ENCODE results near the gene B3GAT2.

B3GAT2 gene

GRCh38 chr6:70956451-70957283, at the start of gene B3GAT2:
Gene B3GAT2 (minus strand): TSS chr6:70957060. CDS start chr6:70956429, 631 bp downstream.
- Histone ChIP-seq H3K36me3 (ENCODE audit: control insufficient read depth in 2 of 2, insufficient read depth in 2 of 2, low read length in 2 of 2) (no peaks in the 10 kb centered on the region), H3K4me3 (ENCODE audit: low read length in 2 of 2) (peak within 1 kb of the TSS; percentile 66 to 74), H3K27ac (ENCODE audit: low read length) (no peak within 1 kb of the TSS), H3K4me1 (ENCODE audit: control insufficient read depth, insufficient read depth, low read length) (peaks cover 17% of the 10 kb centered on the region), H3K9ac (ENCODE audit: low read length in 2 of 2) (no peak within 1 kb of the TSS), H3K27me3 (ENCODE audit: control insufficient read depth in 1 of 2, insufficient read depth in 2 of 2, low read length in 2 of 2) (peaks cover 14 to 34% of the 10 kb centered on the region in 2 donors), H3K9me3 (ENCODE audit: control insufficient read depth in 2 of 2, low read length in 2 of 2) (no peaks in the 10 kb centered on the region)

- Histone ChIP-seq H3K36me3 (ENCODE audit: control insufficient read depth in 2 of 2, insufficient read depth in 2 of 2, low read length in 2 of 2) (no peaks in the 10 kb centered on the region), H3K27me3 (ENCODE audit: control insufficient read depth in 1 of 2, insufficient read depth in 2 of 2, low read length in 2 of 2) (no peaks in the 10 kb centered on the region), H3K9me3 (ENCODE audit: control insufficient read depth in 2 of 2, low read length in 2 of 2) (no peaks in the 10 kb centered on the region), H3K4me1 (ENCODE audit: control insufficient read depth, insufficient read depth, low read length) (no peaks in the 10 kb centered on the region), H3K27ac (ENCODE audit: low read length) (no peak overlapping the region), H3K4me3 (ENCODE audit: low read length in 2 of 2) (no peak overlapping the region), H3K9ac (ENCODE audit: low read length in 2 of 2) (no peak overlapping the region)
Observed at GRCh38 chr6:70998148-70998547, 41.3 kb upstream of the B3GAT2 start.

DNA sequence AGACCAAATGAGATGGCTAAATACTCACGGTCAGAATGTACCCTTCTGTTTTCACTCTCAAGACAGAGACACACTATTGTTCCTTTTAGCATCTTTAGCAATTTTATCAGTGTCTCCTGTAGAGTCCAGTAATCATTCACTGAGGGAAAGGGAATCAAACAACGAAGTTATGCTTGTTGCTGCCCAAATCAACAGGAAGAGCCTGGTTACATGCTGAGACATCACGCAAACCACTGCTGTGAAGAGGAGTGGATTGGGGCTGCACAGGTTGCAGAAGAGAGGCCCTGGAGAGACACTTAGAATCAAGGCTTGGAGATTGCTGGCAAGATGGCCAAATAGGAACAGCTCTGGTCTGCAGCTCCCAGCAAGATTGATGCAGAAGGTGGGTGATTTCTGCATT, 40.5 kb upstream of the B3GAT2 start:
- no peak overlapping the region for H3K9ac ChIP-seq (ENCODE audit: low read length in 2 of 2)
- no peaks in the 10 kb centered on the region for H3K27me3 ChIP-seq (ENCODE audit: control insufficient read depth in 1 of 2, insufficient read depth in 2 of 2, low read length in 2 of 2)
- H3K4me3 ChIP-seq (ENCODE audit: low read length in 2 of 2): no peak overlapping the region
- no peak overlapping the region for H3K27ac ChIP-seq (ENCODE audit: low read length)
- H3K36me3 ChIP-seq (ENCODE audit: control insufficient read depth in 2 of 2, insufficient read depth in 2 of 2, low read length in 2 of 2): no peaks in the 10 kb centered on the region
- no peaks in the 10 kb centered on the region for H3K9me3 ChIP-seq (ENCODE audit: control insufficient read depth in 2 of 2, low read length in 2 of 2)
- no peaks in the 10 kb centered on the region for H3K4me1 ChIP-seq (ENCODE audit: control insufficient read depth, insufficient read depth, low read length)

DNA sequence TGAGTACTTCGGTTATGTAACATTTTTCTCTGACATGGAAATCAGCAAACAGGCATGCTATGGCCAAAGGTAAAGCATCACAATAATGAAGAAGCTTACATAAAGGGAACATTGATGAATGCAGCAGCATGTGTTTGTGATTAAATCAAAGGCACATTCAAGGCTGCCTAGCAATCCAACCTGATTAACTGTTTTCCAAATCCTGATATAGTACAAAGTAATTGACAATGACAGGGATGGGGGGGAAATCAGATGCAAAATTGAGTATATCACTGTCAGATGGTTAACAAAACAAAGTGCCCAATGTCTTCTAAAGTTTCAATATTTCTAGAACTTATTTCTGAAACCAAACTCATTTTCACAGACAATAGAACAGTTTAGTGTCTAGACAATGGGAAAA, 39.2 kb upstream of the B3GAT2 start:
- Histone ChIP-seq H3K4me3 (ENCODE audit: low read length in 2 of 2) (no peak overlapping the region), H3K4me1 (ENCODE audit: control insufficient read depth, insufficient read depth, low read length) (no peaks in the 10 kb centered on the region), H3K9me3 (ENCODE audit: control insufficient read depth in 2 of 2, low read length in 2 of 2) (no peaks in the 10 kb centered on the region), H3K27ac (ENCODE audit: low read length) (no peak overlapping the region), H3K9ac (ENCODE audit: low read length in 2 of 2) (no peak overlapping the region), H3K36me3 (ENCODE audit: control insufficient read depth in 2 of 2, insufficient read depth in 2 of 2, low read length in 2 of 2) (no peaks in the 10 kb centered on the region), H3K27me3 (ENCODE audit: control insufficient read depth in 1 of 2, insufficient read depth in 2 of 2, low read length in 2 of 2) (no peaks in the 10 kb centered on the region)

DNA sequence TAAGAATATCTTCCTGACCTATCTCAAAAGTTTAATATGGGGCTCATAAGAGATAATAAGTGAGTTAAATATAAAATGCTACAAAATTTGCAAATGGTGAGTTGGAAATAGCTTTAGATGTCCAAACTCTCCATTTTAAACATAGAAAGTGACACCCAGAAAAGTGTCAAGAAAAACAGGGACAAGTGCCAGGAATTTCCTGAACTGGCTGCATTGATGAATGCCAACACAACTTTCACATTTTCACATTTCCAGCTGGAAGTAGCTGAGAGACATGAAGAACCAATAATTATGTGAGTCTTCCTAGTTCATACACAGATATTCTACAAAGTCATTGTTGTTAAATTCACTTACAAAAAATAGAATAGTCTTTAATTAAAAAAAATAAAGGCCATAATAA, 38.6 kb upstream of the B3GAT2 start:
- Histone ChIP-seq H3K27ac (ENCODE audit: low read length) (no peak overlapping the region), H3K9ac (ENCODE audit: low read length in 2 of 2) (no peak overlapping the region), H3K9me3 (ENCODE audit: control insufficient read depth in 2 of 2, low read length in 2 of 2) (no peaks in the 10 kb centered on the region), H3K36me3 (ENCODE audit: control insufficient read depth in 2 of 2, insufficient read depth in 2 of 2, low read length in 2 of 2) (no peaks in the 10 kb centered on the region), H3K4me1 (ENCODE audit: control insufficient read depth, insufficient read depth, low read length) (no peaks in the 10 kb centered on the region), H3K4me3 (ENCODE audit: low read length in 2 of 2) (no peak overlapping the region), H3K27me3 (ENCODE audit: control insufficient read depth in 1 of 2, insufficient read depth in 2 of 2, low read length in 2 of 2) (no peaks in the 10 kb centered on the region)

DNA sequence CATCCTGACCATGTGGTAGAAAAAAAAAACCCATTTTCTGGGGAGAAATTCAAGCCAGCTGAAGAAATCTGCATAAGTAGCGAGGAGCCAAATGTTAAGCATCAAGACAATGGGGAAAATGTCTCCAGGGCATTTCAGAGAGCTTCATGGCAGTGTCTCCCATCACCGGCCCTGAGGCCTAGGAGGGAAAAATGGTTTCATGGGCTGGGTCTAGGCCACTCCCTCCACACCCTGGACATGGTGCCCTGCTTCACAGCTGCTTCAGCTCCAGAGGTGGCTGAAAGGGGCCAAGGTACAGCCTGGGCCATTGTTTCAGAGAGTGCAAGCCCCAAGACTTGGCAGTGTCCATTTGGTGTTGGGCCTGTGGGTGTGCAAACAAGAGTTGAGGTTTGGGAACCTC, 34.4 kb upstream of the B3GAT2 start:
- Histone ChIP-seq H3K27ac (ENCODE audit: low read length) (no peak overlapping the region), H3K4me1 (ENCODE audit: control insufficient read depth, insufficient read depth, low read length) (no peaks in the 10 kb centered on the region), H3K9me3 (ENCODE audit: control insufficient read depth in 2 of 2, low read length in 2 of 2) (no peaks in the 10 kb centered on the region), H3K36me3 (ENCODE audit: control insufficient read depth in 2 of 2, insufficient read depth in 2 of 2, low read length in 2 of 2) (no peaks in the 10 kb centered on the region), H3K27me3 (ENCODE audit: control insufficient read depth in 1 of 2, insufficient read depth in 2 of 2, low read length in 2 of 2) (no peaks in the 10 kb centered on the region), H3K4me3 (ENCODE audit: low read length in 2 of 2) (no peak overlapping the region), H3K9ac (ENCODE audit: low read length in 2 of 2) (no peak overlapping the region)

GRCh38 chr6:70985156-70985555, 28.3 kb upstream of the B3GAT2 start:
- Histone ChIP-seq H3K27ac (ENCODE audit: low read length) (no peak overlapping the region), H3K4me3 (ENCODE audit: low read length in 2 of 2) (no peak overlapping the region), H3K36me3 (ENCODE audit: control insufficient read depth in 2 of 2, insufficient read depth in 2 of 2, low read length in 2 of 2) (no peaks in the 10 kb centered on the region), H3K27me3 (ENCODE audit: control insufficient read depth in 1 of 2, insufficient read depth in 2 of 2, low read length in 2 of 2) (no peaks in the 10 kb centered on the region), H3K4me1 (ENCODE audit: control insufficient read depth, insufficient read depth, low read length) (no peaks in the 10 kb centered on the region), H3K9ac (ENCODE audit: low read length in 2 of 2) (no peak overlapping the region), H3K9me3 (ENCODE audit: control insufficient read depth in 2 of 2, low read length in 2 of 2) (no peaks in the 10 kb centered on the region)

- Histone ChIP-seq H3K9ac (ENCODE audit: low read length in 2 of 2) (no peak overlapping the region), H3K4me3 (ENCODE audit: low read length in 2 of 2) (no peak overlapping the region), H3K27me3 (ENCODE audit: control insufficient read depth in 1 of 2, insufficient read depth in 2 of 2, low read length in 2 of 2) (no peaks in the 10 kb centered on the region), H3K4me1 (ENCODE audit: control insufficient read depth, insufficient read depth, low read length) (no peaks in the 10 kb centered on the region), H3K9me3 (ENCODE audit: control insufficient read depth in 2 of 2, low read length in 2 of 2) (no peaks in the 10 kb centered on the region), H3K36me3 (ENCODE audit: control insufficient read depth in 2 of 2, insufficient read depth in 2 of 2, low read length in 2 of 2) (no peaks in the 10 kb centered on the region), H3K27ac (ENCODE audit: low read length) (no peak overlapping the region)
Observed at GRCh38 chr6:70982747-70983146, 25.9 kb upstream of the B3GAT2 start.

- H3K36me3 ChIP-seq (ENCODE audit: control insufficient read depth in 2 of 2, insufficient read depth in 2 of 2, low read length in 2 of 2): no peaks in the 10 kb centered on the region
- no peaks in the 10 kb centered on the region for H3K4me1 ChIP-seq (ENCODE audit: control insufficient read depth, insufficient read depth, low read length)
- H3K9ac ChIP-seq (ENCODE audit: low read length in 2 of 2): no peak overlapping the region
- H3K27me3 ChIP-seq (ENCODE audit: control insufficient read depth in 1 of 2, insufficient read depth in 2 of 2, low read length in 2 of 2): no peaks in the 10 kb centered on the region
- no peak overlapping the region for H3K27ac ChIP-seq (ENCODE audit: low read length)
- no peaks in the 10 kb centered on the region for H3K9me3 ChIP-seq (ENCODE audit: control insufficient read depth in 2 of 2, low read length in 2 of 2)
- H3K4me3 ChIP-seq (ENCODE audit: low read length in 2 of 2): no peak overlapping the region
Observed at GRCh38 chr6:70980727-70981126, 23.9 kb upstream of the B3GAT2 start.

- Histone ChIP-seq H3K9me3 (ENCODE audit: control insufficient read depth in 2 of 2, low read length in 2 of 2) (peaks cover 0 to 3% of the 10 kb centered on the region in 2 donors), H3K27ac (ENCODE audit: low read length) (no peak overlapping the region), H3K4me1 (ENCODE audit: control insufficient read depth, insufficient read depth, low read length) (no peaks in the 10 kb centered on the region), H3K36me3 (ENCODE audit: control insufficient read depth in 2 of 2, insufficient read depth in 2 of 2, low read length in 2 of 2) (no peaks in the 10 kb centered on the region), H3K9ac (ENCODE audit: low read length in 2 of 2) (no peak overlapping the region), H3K4me3 (ENCODE audit: low read length in 2 of 2) (no peak overlapping the region), H3K27me3 (ENCODE audit: control insufficient read depth in 1 of 2, insufficient read depth in 2 of 2, low read length in 2 of 2) (no peaks in the 10 kb centered on the region)
Observed at GRCh38 chr6:70973604-70974003, 16.7 kb upstream of the B3GAT2 start.

DNA sequence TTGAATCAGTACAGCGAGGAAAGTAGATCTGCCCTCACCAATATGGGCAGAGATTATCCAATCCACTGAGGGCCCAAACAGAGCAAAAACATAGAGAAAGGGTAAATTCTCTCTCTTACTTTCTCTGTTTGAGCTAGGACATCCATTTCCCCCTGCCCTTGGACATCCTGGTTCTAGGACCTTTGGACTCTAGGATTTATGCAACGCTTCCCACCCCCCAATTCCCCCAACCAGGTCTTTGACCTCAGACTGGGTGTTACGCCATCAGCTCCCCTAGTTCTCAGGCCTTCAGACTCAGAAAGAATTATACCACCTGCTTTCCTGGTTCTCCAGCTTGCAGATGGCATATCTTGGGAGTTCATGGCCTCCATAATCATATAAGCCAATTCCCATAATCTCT, 10.2 kb upstream of the B3GAT2 start:
- Histone ChIP-seq H3K9ac (ENCODE audit: low read length in 2 of 2) (no peak overlapping the region), H3K9me3 (ENCODE audit: control insufficient read depth in 2 of 2, low read length in 2 of 2) (peaks cover 0 to 3% of the 10 kb centered on the region in 2 donors), H3K27me3 (ENCODE audit: control insufficient read depth in 1 of 2, insufficient read depth in 2 of 2, low read length in 2 of 2) (no peaks in the 10 kb centered on the region), H3K4me3 (ENCODE audit: low read length in 2 of 2) (no peak overlapping the region), H3K4me1 (ENCODE audit: control insufficient read depth, insufficient read depth, low read length) (no peaks in the 10 kb centered on the region), H3K36me3 (ENCODE audit: control insufficient read depth in 2 of 2, insufficient read depth in 2 of 2, low read length in 2 of 2) (no peaks in the 10 kb centered on the region), H3K27ac (ENCODE audit: low read length) (no peak overlapping the region)

Measured in stomach smooth muscle (tissue), 2 donors.